ENCODE data around the gene NLRP3.
"Not testable (repeated sequence)": the region's sequence is repeated elsewhere in the genome, so short reads cannot be mapped to it uniquely, and the experiment has no call there.

The NLRP3 gene

GRCh38 chr1:247392088-247392487 lies 23.9 kb upstream of the NLRP3 start:
- no peak for DNase-seq

- not testable (repeated sequence) for DNase-seq
Measured at GRCh38 chr1:247395075-247395474, 20.9 kb upstream of the NLRP3 start.

DNA sequence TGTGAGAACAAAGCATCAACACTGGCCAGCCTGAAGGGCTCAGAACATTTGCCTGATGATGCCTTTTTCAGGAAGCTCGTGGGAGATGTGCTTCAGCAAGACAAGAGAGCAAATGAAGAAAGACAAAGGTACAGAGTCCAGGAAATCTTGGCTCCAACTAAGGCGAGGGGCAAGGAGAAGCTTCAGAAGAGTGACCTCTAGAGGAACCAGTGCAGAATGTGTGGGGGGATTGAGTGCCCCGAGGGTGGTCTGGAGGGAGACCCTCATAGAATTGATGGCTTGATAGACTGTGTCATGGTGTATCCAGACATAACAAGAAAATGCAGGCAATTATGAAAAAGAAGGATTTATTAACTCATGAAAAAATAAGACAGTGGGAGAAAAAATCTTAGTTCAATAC lies 15.3 kb upstream of the NLRP3 start:
- DNase-seq = no peak

- no peak for DNase-seq
Measured at GRCh38 chr1:247401310-247402119, 14.5 kb upstream of the NLRP3 start.

- no peak for DNase-seq
Measured at GRCh38 chr1:247402120-247402675, 13.8 kb upstream of the NLRP3 start.

GRCh38 chr1:247406014-247406656 lies 9.8 kb upstream of the NLRP3 start:
- no peak for DNase-seq

DNA sequence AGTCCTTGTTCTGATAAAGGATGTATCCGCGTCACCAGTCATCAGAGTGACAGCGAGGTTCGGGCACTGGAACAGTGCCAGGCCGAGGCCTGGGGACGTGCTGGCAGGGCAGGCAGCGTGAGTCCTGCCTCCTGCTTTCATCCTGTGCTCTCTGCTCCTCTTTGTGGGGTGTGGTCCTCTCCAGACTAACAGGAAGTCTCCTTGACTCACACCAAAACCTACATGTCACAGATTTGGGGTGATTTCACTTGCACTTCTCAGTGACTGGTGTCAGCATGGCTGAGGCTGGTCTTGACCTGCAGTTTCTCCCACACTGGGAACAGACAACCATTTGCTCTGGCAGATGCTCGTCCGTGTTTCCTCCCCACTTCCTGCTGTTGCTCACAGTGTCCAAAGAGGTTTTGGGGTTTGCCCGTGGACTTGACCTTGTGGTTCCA lies 8.8 kb upstream of the NLRP3 start:
- DNase-seq = peak; percentile 83

GRCh38 chr1:247408100-247408499 lies 7.9 kb upstream of the NLRP3 start:
- DNase-seq = no peak

GRCh38 chr1:247409869-247410544 lies 6.0 kb upstream of the NLRP3 start:
- peak; percentile 68 for DNase-seq

GRCh38 chr1:247411621-247412327 lies 4.2 kb upstream of the NLRP3 start:
- no peak for DNase-seq

DNA sequence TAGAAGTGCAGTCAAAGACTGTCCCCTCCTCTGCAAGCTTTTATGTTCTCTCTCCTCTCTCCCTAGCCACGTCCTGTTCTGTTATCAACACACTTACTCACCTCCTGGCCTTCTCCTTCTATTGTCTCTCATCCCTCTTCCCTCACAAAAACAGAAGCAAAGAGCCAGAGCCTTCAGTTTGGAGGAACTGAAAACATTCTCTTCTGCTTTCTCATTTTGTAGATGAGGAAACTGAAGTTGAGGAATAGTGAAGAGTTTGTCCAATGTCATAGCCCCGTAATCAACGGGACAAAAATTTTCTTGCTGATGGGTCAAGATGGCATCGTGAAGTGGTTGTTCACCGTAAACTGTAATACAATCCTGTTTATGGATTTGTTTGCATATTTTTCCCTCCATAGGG lies 1.9 kb downstream of the NLRP3 start:
- no peak for DNase-seq

GRCh38 chr1:247419336-247419735 lies 3.4 kb downstream of the NLRP3 start:
- no peak for DNase-seq

GRCh38 chr1:247421074-247421473 lies 5.1 kb downstream of the NLRP3 start:
- DNase-seq = no peak

DNA sequence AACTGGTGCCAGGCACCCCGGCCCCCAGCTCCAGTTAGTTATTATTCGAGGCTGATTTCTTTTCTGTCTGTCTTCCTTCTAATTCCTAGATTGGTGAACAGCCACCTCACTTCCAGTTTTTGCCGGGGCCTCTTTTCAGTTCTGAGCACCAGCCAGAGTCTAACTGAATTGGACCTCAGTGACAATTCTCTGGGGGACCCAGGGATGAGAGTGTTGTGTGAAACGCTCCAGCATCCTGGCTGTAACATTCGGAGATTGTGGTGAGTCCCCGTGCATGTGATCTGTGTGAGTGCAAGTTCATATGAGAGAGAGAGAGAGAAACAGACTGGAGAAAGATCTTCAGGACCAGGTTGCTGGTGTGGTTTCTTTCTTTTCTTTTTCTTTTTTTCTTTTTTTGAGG lies 13.5 kb downstream of the NLRP3 start:
- no peak for DNase-seq

- DNase-seq = no peak
Measured at GRCh38 chr1:247430434-247430833, 14.5 kb downstream of the NLRP3 start.

DNA sequence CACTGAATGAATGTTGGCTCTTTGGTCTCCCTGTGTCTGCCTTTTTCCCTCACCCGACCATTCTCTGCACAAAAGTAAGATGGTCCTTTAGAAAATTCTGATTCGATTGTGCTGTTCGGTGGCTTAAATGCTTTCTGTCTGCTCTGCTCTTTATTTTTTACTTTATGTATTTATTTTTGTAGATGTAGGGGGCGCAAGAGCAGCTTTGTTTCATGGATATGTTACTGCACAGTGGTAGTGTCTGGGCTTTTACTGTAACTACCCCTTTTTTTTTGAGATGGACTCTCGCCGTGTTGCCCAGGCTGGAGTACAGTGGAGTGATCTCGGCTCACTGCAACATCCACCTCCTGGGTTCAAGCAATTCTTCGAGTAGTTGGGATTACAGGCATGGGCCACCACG lies 15.7 kb downstream of the NLRP3 start:
- no peak for DNase-seq

- DNase-seq = no peak
Measured at GRCh38 chr1:247434005-247434404, 18.0 kb downstream of the NLRP3 start.

- DNase-seq = no peak
Measured at GRCh38 chr1:247435030-247435758, 19.2 kb downstream of the NLRP3 start.

DNA sequence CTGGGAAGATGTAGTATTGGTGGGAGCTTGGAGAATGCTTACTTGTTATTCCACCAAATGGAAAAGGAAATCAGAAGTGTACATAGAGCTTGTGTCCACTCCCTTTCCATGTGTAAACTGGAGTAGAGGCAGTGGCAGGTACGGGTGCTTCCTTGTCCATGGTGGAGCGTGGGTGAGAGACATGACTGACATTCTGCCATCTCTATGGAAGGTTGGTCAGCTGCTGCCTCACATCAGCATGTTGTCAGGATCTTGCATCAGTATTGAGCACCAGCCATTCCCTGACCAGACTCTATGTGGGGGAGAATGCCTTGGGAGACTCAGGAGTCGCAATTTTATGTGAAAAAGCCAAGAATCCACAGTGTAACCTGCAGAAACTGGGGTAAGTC lies 19.8 kb downstream of the NLRP3 start:
- DNase-seq = no peak

- no peak for DNase-seq
Measured at GRCh38 chr1:247437551-247438505, 21.9 kb downstream of the NLRP3 start.

DNA sequence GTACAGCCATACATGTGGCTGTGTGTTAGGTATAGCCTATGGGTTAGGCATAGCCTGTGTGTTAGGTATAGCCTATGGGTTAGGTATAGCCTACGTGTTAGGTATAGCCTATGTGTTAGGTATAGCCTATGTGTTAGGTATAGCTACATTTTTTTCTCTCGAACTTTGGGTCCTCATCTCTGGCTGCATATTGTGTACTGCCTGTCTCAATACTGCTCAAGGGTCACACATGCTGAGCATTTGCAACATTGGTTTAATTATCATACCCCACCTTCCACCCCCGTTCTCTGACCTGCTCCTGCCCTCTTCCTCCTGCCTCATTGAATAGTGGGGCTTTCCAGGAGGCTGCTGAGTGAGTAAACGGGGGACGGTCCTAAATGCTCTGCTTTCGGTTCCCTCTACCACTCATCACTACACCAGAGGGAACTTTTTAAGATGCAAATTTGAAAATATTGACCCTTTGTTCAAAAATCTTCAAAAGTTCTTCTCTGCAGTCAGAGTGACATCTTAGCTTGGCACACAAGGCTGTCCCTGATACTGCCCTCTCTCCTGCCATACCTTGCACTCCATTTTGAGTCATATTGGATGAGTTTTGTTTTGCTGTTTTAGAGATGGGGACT lies 24.1 kb downstream of the NLRP3 start:
- DNase-seq = no peak
